ENCODE results near the gene MYO16. TPM values are rescaled to one million over a fixed set of nuclear protein-coding genes. Genes with fewer than 3 reads are reported as not detected.

MYO16 gene
- polyA plus RNA-seq, 2 of the 4 experiments (the other 2 are of a cell fraction), result 0.03 to 0.06 TPM

GRCh38 chr13:109154146-109154545 lies 524.7 kb downstream of the MYO16 start:
- Histone ChIP-seq H3K4me2 (peak overlapping the region; percentile 85), H3K4me1 (peaks cover 68% of the 10 kb centered on the region), H3K9me3 (no peaks in the 10 kb centered on the region), H3K27ac (peak overlapping the region; percentile 92 to 95), H3K4me3 (no peak overlapping the region)
- 0 out of 6 replicates have a peak, but pooled peaks of 1 of the 2 experiments have one; percentile 4 for ATAC-seq
- POLR2A ChIA-PET, result no interaction called here
- WGBS (ENCODE audit: missing lambda C conversion rate), result 24% methylated on average over 8 of the region's 8 CpGs
- FAIRE-seq, result no peak
- TF ChIP-seq CBX8 (IDR thresholded peaks at IDR 0.05) (no peak), MAFK (IDR thresholded peaks at IDR 0.05; ENCODE audit: partially characterized antibody) (peak; percentile 93), FOSL2 (IDR thresholded peaks at IDR 0.05) (no peak), FOSL2 (CRISPR knock-in tag; IDR thresholded peaks at IDR 0.05) (peak; percentile 90), CHD4 (IDR thresholded peaks at IDR 0.05; ENCODE audit: borderline replicate concordance) (no peak), MAX (IDR thresholded peaks at IDR 0.05) (peak; percentile 54)
- DNase-seq (ENCODE audit: low read depth in 1 of 2, low spot score in 1 of 2), result peak in 1 of 2 experiments; percentile 54
- CTCF ChIA-PET, result interaction anchor here (0.8 to 1.2 kb wide), 3 partner anchors 8 to 963 kb away, joined by 3 read pairs; no protein-coding TSS in a partner anchor

- CTCF ChIA-PET, result interaction anchor here (0.8 to 1.9 kb wide), 4 partner anchors 9 to 962 kb away, joined by 3 to 5 read pairs (median 3); no protein-coding TSS in a partner anchor
- DNase-seq (ENCODE audit: low read depth in 1 of 2, low spot score in 1 of 2) (peak in 1 of 2 experiments; percentile 31), ATAC-seq (no peak; a peak in 1 of 6 replicates), FAIRE-seq (no peak)
- POLR2A ChIA-PET, result interaction anchor here (0.6 to 0.7 kb wide), 3 partner anchors 56 to 716 kb away, joined by 3 to 6 read pairs (median 4); no protein-coding TSS in a partner anchor
- H3K4me3 ChIP-seq, result no peak overlapping the region
- peak overlapping the region; percentile 85 for H3K4me2 ChIP-seq
- TF ChIP-seq REST (IDR thresholded peaks at IDR 0.05) (no peak), ZFP36 (IDR thresholded peaks at IDR 0.05; ENCODE audit: borderline replicate concordance, partially characterized antibody) (no peak), MAX (IDR thresholded peaks at IDR 0.05) (peak; percentile 13; the same call in 1 of the 2 replicates), ELK1 (IDR thresholded peaks at IDR 0.05; ENCODE audit: low read depth, low read length) (no peak), CBX8 (IDR thresholded peaks at IDR 0.05) (no peak)
- no peaks in the 10 kb centered on the region for H3K9me3 ChIP-seq
- 26% methylated on average over 8 of the region's 8 CpGs for WGBS (ENCODE audit: missing lambda C conversion rate)
- peaks cover 71% of the 10 kb centered on the region for H3K4me1 ChIP-seq
- peak overlapping the region; percentile 92 to 95 for H3K27ac ChIP-seq
These were observed 525.1 kb downstream of the MYO16 start for GRCh38 chr13:109154546-109154945.

- ATAC-seq, result peak; percentile 66 to 75
- TF ChIP-seq SMC3 (IDR thresholded peaks at IDR 0.05), result peak; percentile 19; the same call in 1 of the 3 replicates
- no peak for TF ChIP-seq FOSL2 (IDR thresholded peaks at IDR 0.05)
- TF ChIP-seq FOSL2 (CRISPR knock-in tag; IDR thresholded peaks at IDR 0.05), result peak; percentile 29; the same call in 1 of the 2 replicates
- TF ChIP-seq GATA3 (IDR thresholded peaks at IDR 0.05; ENCODE audit: borderline replicate concordance), result peak; percentile 26; the same call in 1 of the 2 replicates
- peak; percentile 19; the same call in 1 of the 2 replicates for TF ChIP-seq MAX (IDR thresholded peaks at IDR 0.05)
- peak in 1 of 2 experiments; percentile 19; a peak in 1 of 4 replicates for TF ChIP-seq CEBPB (IDR thresholded peaks at IDR 0.05)
- TF ChIP-seq HOXB5 (CRISPR knock-in tag; IDR thresholded peaks at IDR 0.05), result no peak
- TF ChIP-seq JUN (IDR thresholded peaks at IDR 0.05), result 0 out of 5 replicates have a peak, but pooled peaks of 1 of the 2 experiments have one; percentile 27
- peak; percentile 17 to 26; a peak in 3 of 5 replicates for TF ChIP-seq RAD21 (conservative IDR thresholded peaks at IDR 0.05 in 1 of 2, IDR thresholded peaks at IDR 0.05 in 1 of 2)
- TF ChIP-seq ATOH8 (CRISPR knock-in tag; IDR thresholded peaks at IDR 0.05; ENCODE audit: low read depth), result no peak
- Histone ChIP-seq H3K4me1 (peaks cover 77% of the 10 kb centered on the region), H3K4me3 (peak overlapping the region; percentile 25), H3K27ac (peak overlapping the region; percentile 92 to 95), H3K4me2 (peak overlapping the region; percentile 85), H3K9me3 (no peaks in the 10 kb centered on the region)
- no peak for FAIRE-seq
- ChIA-PET POLR2A (interaction anchor here (0.6 to 0.7 kb wide), 3 partner anchors 55 to 715 kb away, joined by 3 to 6 read pairs (median 4); no protein-coding TSS in a partner anchor), CTCF (interaction anchor here (1.2 to 1.9 kb wide), 4 partner anchors 9 to 962 kb away, joined by 3 to 6 read pairs (median 4); no protein-coding TSS in a partner anchor)
- DNase-seq (ENCODE audit: low read depth in 1 of 2, low spot score in 1 of 2), result peak in 1 of 2 experiments; percentile 73
- WGBS (ENCODE audit: missing lambda C conversion rate), result 7% methylated on average over 13 of the region's 13 CpGs
These were observed 525.8 kb downstream of the MYO16 start for GRCh38 chr13:109154966-109155761.
